Measurements from ENCODE around the gene ITGA2. TPM values are rescaled to one million over a fixed set of nuclear protein-coding genes. Genes with fewer than 3 reads are reported as not detected.

Gene ITGA2
- total RNA-seq, 1 experiment from 2014 or later = not detected

DNA sequence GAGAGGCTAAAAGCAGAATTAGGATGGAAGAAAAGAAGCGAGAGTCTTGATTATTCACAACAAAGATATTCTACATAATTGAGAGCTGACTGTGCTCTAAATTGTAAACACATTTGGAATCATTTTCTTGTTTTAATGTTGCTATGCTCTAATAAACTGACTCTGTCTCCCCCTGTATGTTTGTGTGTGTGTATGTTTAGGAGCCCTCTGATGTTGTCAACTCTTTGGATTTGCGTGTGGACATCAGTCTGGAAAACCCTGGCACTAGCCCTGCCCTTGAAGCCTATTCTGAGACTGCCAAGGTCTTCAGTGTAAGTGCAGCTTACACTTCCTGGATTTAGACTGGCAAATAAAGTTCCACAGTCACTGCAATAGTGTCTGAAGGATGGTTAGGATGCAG lies 82.6 kb downstream of the ITGA2 start:
- DNase-seq = no peak
- Histone ChIP-seq H3K79me2 (ENCODE audit: low read length) (no peaks in the 10 kb centered on the region), H3K4me3 (ENCODE audit: low read length) (no peak overlapping the region), H3K9ac (ENCODE audit: low read length) (no peak overlapping the region), H2AFZ (ENCODE audit: low read length) (no peak overlapping the region), H3K4me2 (ENCODE audit: low read depth, low read length, poor library complexity, severe bottlenecking) (no peak overlapping the region), H3K36me3 (ENCODE audit: insufficient read depth, low read length) (no peaks in the 10 kb centered on the region), H3K9me3 (ENCODE audit: low read length) (no peaks in the 10 kb centered on the region), H3K4me1 (ENCODE audit: low read length) (no peaks in the 10 kb centered on the region), H3K27me3 (ENCODE audit: low read length) (no peaks in the 10 kb centered on the region), H3K27ac (ENCODE audit: low read length) (no peak overlapping the region), H4K20me1 (ENCODE audit: insufficient read depth, low read depth, low read length) (no peaks in the 10 kb centered on the region), H3K9me2 (replicated peaks; ENCODE audit: insufficient read depth, low read length) (no peaks in the 10 kb centered on the region)

DNA sequence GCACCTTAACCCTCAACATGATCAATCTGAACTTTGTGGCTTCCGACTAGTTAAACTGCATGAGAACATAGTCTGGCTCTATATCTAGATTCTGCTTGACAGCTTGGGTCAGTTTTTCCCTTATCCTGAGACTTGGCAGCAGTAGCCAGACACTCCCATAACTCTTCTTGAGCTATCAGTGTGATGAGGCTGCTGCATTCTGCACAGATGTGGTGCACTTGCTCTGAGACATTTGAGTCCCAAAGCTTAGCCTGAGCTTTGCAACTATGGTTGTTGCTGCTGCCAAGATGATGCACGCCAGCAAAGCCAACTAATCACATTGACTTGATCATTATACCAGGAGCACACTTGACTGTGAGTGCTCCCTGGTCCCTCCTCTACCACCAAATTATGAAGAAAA lies 84.2 kb downstream of the ITGA2 start:
- Histone ChIP-seq H3K27ac (ENCODE audit: low read length) (no peak overlapping the region), H3K36me3 (ENCODE audit: insufficient read depth, low read length) (no peaks in the 10 kb centered on the region), H2AFZ (ENCODE audit: low read length) (no peak overlapping the region), H3K9me3 (ENCODE audit: low read length) (no peaks in the 10 kb centered on the region), H4K20me1 (ENCODE audit: insufficient read depth, low read depth, low read length) (no peaks in the 10 kb centered on the region), H3K9ac (ENCODE audit: low read length) (no peak overlapping the region), H3K4me3 (ENCODE audit: low read length) (no peak overlapping the region), H3K4me1 (ENCODE audit: low read length) (no peaks in the 10 kb centered on the region), H3K4me2 (ENCODE audit: low read depth, low read length, poor library complexity, severe bottlenecking) (no peak overlapping the region), H3K9me2 (replicated peaks; ENCODE audit: insufficient read depth, low read length) (no peaks in the 10 kb centered on the region), H3K79me2 (ENCODE audit: low read length) (no peaks in the 10 kb centered on the region), H3K27me3 (ENCODE audit: low read length) (no peaks in the 10 kb centered on the region)
- DNase-seq = no peak

DNA sequence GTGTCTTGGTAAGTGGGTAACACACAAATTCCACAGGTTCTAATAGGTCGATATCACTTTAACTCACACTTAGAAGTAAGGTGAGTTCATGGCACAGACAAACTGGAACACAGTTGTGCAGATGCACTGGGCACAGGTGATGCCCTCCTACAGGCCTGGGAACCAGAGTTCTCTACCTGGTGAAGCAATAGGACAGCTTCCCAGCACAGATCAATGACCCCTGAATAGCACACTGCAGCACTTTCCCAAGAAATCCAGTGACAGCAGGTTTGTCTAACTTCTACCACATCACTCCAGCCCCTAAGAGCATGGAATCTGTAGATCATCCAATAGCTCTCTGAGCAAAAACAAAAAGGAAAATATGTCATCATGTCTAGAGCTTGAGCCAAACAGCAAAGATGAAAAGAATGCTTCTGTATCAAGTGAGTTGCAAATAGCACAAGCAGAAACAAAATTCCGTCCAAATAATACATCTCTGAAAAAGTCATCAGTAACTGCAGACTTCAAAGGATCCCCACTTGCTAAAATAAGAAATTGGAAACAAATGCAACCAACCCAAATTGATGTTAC lies 86.9 kb downstream of the ITGA2 start:
- Histone ChIP-seq H4K20me1 (ENCODE audit: insufficient read depth, low read depth, low read length) (no peaks in the 10 kb centered on the region), H3K4me2 (ENCODE audit: low read depth, low read length, poor library complexity, severe bottlenecking) (no peak overlapping the region), H3K36me3 (ENCODE audit: insufficient read depth, low read length) (no peaks in the 10 kb centered on the region), H3K4me1 (ENCODE audit: low read length) (no peaks in the 10 kb centered on the region), H3K9ac (ENCODE audit: low read length) (no peak overlapping the region), H3K4me3 (ENCODE audit: low read length) (no peak overlapping the region), H3K9me2 (replicated peaks; ENCODE audit: insufficient read depth, low read length) (no peaks in the 10 kb centered on the region), H3K79me2 (ENCODE audit: low read length) (no peaks in the 10 kb centered on the region), H3K9me3 (ENCODE audit: low read length) (no peaks in the 10 kb centered on the region), H3K27me3 (ENCODE audit: low read length) (no peaks in the 10 kb centered on the region), H2AFZ (ENCODE audit: low read length) (no peak overlapping the region), H3K27ac (ENCODE audit: low read length) (no peak overlapping the region)
- no peak for DNase-seq

DNA sequence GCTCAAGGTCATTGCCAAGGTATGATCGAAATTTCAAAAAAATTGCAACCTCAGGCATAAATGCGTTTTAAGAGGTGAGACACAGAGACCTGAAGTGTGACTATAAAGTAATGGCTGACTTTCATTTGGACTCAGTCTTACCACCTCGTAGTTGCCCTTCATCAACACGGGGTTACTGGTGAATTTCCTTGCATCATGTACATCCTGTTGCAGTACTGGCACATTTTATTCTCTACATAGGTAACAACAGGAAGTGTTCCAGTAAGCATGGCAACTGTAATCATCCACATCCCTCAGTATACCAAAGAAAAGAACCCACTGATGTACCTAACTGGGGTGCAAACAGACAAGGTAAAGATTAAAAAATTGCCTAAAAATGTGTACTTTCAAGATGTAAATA lies 91.1 kb downstream of the ITGA2 start:
- no peaks in the 10 kb centered on the region for H3K9me3 ChIP-seq (ENCODE audit: low read length)
- H4K20me1 ChIP-seq (ENCODE audit: insufficient read depth, low read depth, low read length) = no peaks in the 10 kb centered on the region
- no peaks in the 10 kb centered on the region for H3K79me2 ChIP-seq (ENCODE audit: low read length)
- H2AFZ ChIP-seq (ENCODE audit: low read length) = no peak overlapping the region
- H3K4me2 ChIP-seq (ENCODE audit: low read depth, low read length, poor library complexity, severe bottlenecking) = no peak overlapping the region
- H3K27ac ChIP-seq (ENCODE audit: low read length) = no peak overlapping the region
- H3K9ac ChIP-seq (ENCODE audit: low read length) = no peak overlapping the region
- no peak overlapping the region for H3K4me3 ChIP-seq (ENCODE audit: low read length)
- H3K9me2 ChIP-seq (replicated peaks; ENCODE audit: insufficient read depth, low read length) = no peaks in the 10 kb centered on the region
- no peaks in the 10 kb centered on the region for H3K27me3 ChIP-seq (ENCODE audit: low read length)
- no peaks in the 10 kb centered on the region for H3K36me3 ChIP-seq (ENCODE audit: insufficient read depth, low read length)
- peak; percentile 23 for DNase-seq
- no peaks in the 10 kb centered on the region for H3K4me1 ChIP-seq (ENCODE audit: low read length)

DNA sequence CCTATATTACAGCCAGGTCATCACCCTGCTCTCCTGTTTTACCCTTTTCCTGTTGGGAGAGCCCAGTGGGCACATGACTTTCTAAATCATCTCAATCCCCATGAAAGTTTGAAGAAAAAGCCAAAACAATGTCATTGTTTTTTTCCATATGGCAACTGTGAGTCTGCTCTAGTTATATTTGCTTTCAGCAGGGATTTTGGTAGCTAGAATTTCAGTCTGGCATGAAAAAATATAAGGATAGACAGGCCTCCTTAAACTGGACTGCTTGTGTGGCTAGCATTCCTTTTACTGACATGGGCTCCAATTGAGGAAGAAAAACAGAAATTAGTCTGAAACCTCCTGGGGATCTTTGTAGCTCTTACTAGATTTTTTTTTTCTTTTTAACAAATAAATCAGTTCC lies 94.8 kb downstream of the ITGA2 start:
- no peak for DNase-seq
- Histone ChIP-seq H3K4me2 (ENCODE audit: low read depth, low read length, poor library complexity, severe bottlenecking) (no peak overlapping the region), H3K9ac (ENCODE audit: low read length) (no peak overlapping the region)

DNA sequence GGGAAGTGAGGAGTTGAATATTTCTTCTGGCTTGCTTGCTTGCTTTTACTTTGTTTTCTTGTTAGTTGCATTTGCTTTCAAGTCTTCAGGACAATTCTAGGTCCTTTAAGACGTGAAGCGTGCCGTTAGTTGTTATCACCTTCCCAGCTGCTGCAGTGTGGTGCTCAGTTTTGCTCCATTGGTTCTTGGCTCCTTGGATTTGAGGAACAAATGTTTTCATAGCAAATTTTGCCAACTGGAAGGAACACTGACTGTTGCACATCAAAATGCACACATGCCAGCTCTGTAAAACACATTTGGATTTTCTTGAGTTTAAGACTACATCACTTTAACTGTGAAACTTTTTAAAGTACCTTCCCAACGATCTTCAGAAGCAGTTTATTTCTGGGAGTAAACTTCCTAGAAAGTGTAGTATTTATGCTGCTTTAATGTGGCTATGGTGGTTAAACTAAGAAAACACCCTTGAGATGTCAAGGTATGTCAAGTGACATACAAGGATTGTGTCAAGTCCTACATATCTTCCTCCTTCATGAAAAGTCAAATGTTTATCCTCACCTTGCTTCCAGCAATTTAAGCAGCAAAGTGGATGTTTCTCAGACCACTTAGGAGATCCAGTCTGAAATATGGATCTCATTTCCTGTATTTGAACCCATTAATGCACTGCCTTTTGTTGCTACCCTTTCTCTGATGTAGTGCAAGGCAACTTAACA lies 95.5 kb downstream of the ITGA2 start:
- no peak overlapping the region for H3K4me3 ChIP-seq (ENCODE audit: low read length)
- no peaks in the 10 kb centered on the region for H4K20me1 ChIP-seq (ENCODE audit: insufficient read depth, low read depth, low read length)
- no peak overlapping the region for H3K4me2 ChIP-seq (ENCODE audit: low read depth, low read length, poor library complexity, severe bottlenecking)
- no peaks in the 10 kb centered on the region for H3K9me2 ChIP-seq (replicated peaks; ENCODE audit: insufficient read depth, low read length)
- H2AFZ ChIP-seq (ENCODE audit: low read length) = no peak overlapping the region
- no peaks in the 10 kb centered on the region for H3K27me3 ChIP-seq (ENCODE audit: low read length)
- DNase-seq = no peak
- H3K36me3 ChIP-seq (ENCODE audit: insufficient read depth, low read length) = no peaks in the 10 kb centered on the region
- no peaks in the 10 kb centered on the region for H3K79me2 ChIP-seq (ENCODE audit: low read length)
- no peak overlapping the region for H3K27ac ChIP-seq (ENCODE audit: low read length)
- H3K9me3 ChIP-seq (ENCODE audit: low read length) = no peaks in the 10 kb centered on the region
- H3K4me1 ChIP-seq (ENCODE audit: low read length) = no peaks in the 10 kb centered on the region
- H3K9ac ChIP-seq (ENCODE audit: low read length) = no peak overlapping the region

More for the DNA sequence above, 94.8 kb downstream of the ITGA2 start:
- H3K9me2 ChIP-seq (replicated peaks; ENCODE audit: insufficient read depth, low read length) = no peaks in the 10 kb centered on the region
- H3K79me2 ChIP-seq (ENCODE audit: low read length) = no peaks in the 10 kb centered on the region
- H3K4me1 ChIP-seq (ENCODE audit: low read length) = no peaks in the 10 kb centered on the region
- no peaks in the 10 kb centered on the region for H3K9me3 ChIP-seq (ENCODE audit: low read length)
- H4K20me1 ChIP-seq (ENCODE audit: insufficient read depth, low read depth, low read length) = no peaks in the 10 kb centered on the region
- no peak overlapping the region for H2AFZ ChIP-seq (ENCODE audit: low read length)
- H3K27me3 ChIP-seq (ENCODE audit: low read length) = no peaks in the 10 kb centered on the region
- H3K4me3 ChIP-seq (ENCODE audit: low read length) = no peak overlapping the region
- H3K36me3 ChIP-seq (ENCODE audit: insufficient read depth, low read length) = no peaks in the 10 kb centered on the region
- H3K27ac ChIP-seq (ENCODE audit: low read length) = no peak overlapping the region

DNA sequence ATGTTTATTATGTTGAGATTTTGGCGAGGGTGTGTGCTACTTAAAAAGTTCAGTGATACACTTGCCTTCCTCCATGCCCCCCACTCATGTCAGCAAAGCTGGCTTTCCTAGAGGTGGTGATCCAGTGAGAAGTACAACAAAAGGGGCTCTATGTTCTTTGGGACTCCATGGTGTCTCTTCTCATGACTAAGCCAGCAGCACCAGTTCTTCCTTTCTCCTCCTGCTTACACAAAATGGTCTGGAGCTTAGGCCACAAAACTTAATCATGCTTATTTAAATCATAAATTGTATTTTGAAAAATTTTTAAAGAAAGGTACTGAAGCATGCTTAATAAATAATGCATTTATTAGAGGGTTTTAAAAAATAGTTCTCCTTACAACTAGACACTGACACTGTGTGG lies 98.0 kb downstream of the ITGA2 start:
- H2AFZ ChIP-seq (ENCODE audit: low read length) = no peak overlapping the region
- DNase-seq = no peak
- no peaks in the 10 kb centered on the region for H3K36me3 ChIP-seq (ENCODE audit: insufficient read depth, low read length)

DNA sequence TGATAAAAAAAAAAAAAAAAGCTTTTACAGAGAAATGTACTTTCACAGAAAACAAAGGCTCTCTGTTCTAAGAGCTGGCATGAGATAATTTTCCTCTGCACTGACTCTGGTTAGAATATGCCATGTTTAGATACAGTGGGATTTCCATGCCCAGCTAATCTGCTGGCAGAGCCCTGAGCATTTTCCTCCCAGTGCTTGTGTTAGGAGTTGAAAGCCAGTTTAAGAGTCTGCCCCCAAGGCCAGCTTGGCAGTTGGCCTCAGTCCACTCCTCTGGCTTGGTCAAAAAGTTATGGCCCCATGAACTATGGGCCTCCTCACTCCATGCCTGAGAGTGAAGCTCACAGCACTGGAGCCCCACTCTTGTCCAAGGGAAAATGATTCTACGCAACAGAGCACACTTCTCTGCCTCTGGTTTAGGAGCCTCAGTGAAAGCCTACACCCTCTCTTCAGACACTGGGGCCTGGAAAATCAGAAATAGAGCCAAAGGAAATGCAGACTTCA lies 98.5 kb downstream of the ITGA2 start:
- Histone ChIP-seq H3K9me3 (ENCODE audit: low read length) (no peaks in the 10 kb centered on the region), H3K9ac (ENCODE audit: low read length) (no peak overlapping the region)
- DNase-seq = no peak

More for the DNA sequence above, 98.0 kb downstream of the ITGA2 start:
- Histone ChIP-seq H3K4me1 (ENCODE audit: low read length) (no peaks in the 10 kb centered on the region), H3K27ac (ENCODE audit: low read length) (no peak overlapping the region), H3K9me3 (ENCODE audit: low read length) (no peaks in the 10 kb centered on the region), H4K20me1 (ENCODE audit: insufficient read depth, low read depth, low read length) (no peaks in the 10 kb centered on the region), H3K9ac (ENCODE audit: low read length) (no peak overlapping the region), H3K4me3 (ENCODE audit: low read length) (no peak overlapping the region), H3K27me3 (ENCODE audit: low read length) (no peaks in the 10 kb centered on the region), H3K9me2 (replicated peaks; ENCODE audit: insufficient read depth, low read length) (no peaks in the 10 kb centered on the region), H3K4me2 (ENCODE audit: low read depth, low read length, poor library complexity, severe bottlenecking) (no peak overlapping the region), H3K79me2 (ENCODE audit: low read length) (no peaks in the 10 kb centered on the region)

More for the DNA sequence above, 98.5 kb downstream of the ITGA2 start:
- H3K36me3 ChIP-seq (ENCODE audit: insufficient read depth, low read length) = no peaks in the 10 kb centered on the region
- H3K9me2 ChIP-seq (replicated peaks; ENCODE audit: insufficient read depth, low read length) = no peaks in the 10 kb centered on the region
- H3K4me2 ChIP-seq (ENCODE audit: low read depth, low read length, poor library complexity, severe bottlenecking) = no peak overlapping the region
- no peaks in the 10 kb centered on the region for H4K20me1 ChIP-seq (ENCODE audit: insufficient read depth, low read depth, low read length)
- H3K4me3 ChIP-seq (ENCODE audit: low read length) = no peak overlapping the region
- H3K79me2 ChIP-seq (ENCODE audit: low read length) = no peaks in the 10 kb centered on the region
- H3K27me3 ChIP-seq (ENCODE audit: low read length) = no peaks in the 10 kb centered on the region
- H3K27ac ChIP-seq (ENCODE audit: low read length) = no peak overlapping the region
- H2AFZ ChIP-seq (ENCODE audit: low read length) = no peak overlapping the region
- no peaks in the 10 kb centered on the region for H3K4me1 ChIP-seq (ENCODE audit: low read length)

All from Karpas-422 (cell line).